ENCODE results near the gene RPS6KA1. TPM values are rescaled to one million over a fixed set of nuclear protein-coding genes. Genes with fewer than 3 reads are reported as not detected.

RPS6KA1 gene
- total and polyA plus RNA-seq, 2 donors from 2014 or later: 39.5 to 58.1 TPM

- TF ChIP-seq CTCF (IDR thresholded peaks at IDR 0.05; ENCODE audit: borderline replicate concordance, extremely low read depth, insufficient read depth): peak; percentile 37
- no peak overlapping the region for H3K27ac ChIP-seq (ENCODE audit: low read depth in 2 of 2, low read length in 2 of 2)
- peak in 4 of 5 donors; percentile 9 to 41 (median 28) for DNase-seq
- H3K27me3 ChIP-seq (ENCODE audit: control insufficient read depth, insufficient read depth, low read length): no peaks in the 10 kb centered on the region
- no peak overlapping the region for H3K9ac ChIP-seq (ENCODE audit: low read length in 3 of 3)
- H3K36me3 ChIP-seq (ENCODE audit: control insufficient read depth in 2 of 3, insufficient read depth in 3 of 3, low read length in 3 of 3): peaks cover 0 to 6% (median 5%) of the 10 kb centered on the region in 3 donors
- FAIRE-seq: no peak
- intact Hi-C loops (cut with DNase I): no loop called here
- H3K4me1 ChIP-seq (ENCODE audit: control insufficient read depth in 2 of 3, insufficient read depth in 2 of 3, low read depth in 1 of 3, low read length in 3 of 3): peaks cover 0 to 26% (median 9%) of the 10 kb centered on the region in 3 donors
- no peaks in the 10 kb centered on the region for H3K9me3 ChIP-seq (ENCODE audit: control insufficient read depth in 2 of 3, insufficient read depth in 1 of 3, low read length in 3 of 3)
- no peak overlapping the region for H3K4me3 ChIP-seq (ENCODE audit: low read length in 3 of 3)
Observed at GRCh38 chr1:26538480-26539412, 9.2 kb downstream of the RPS6KA1 start.

- H3K4me3 ChIP-seq (ENCODE audit: low read length in 3 of 3): no peak overlapping the region
- FAIRE-seq (no peak), DNase-seq (peak in 2 of 5 donors; percentile 26 to 57)
- H3K27me3 ChIP-seq (ENCODE audit: control insufficient read depth, insufficient read depth, low read length): no peaks in the 10 kb centered on the region
- H3K9ac ChIP-seq (ENCODE audit: low read length in 3 of 3): no peak overlapping the region
- intact Hi-C loops (cut with DNase I): no loop called here
- H3K9me3 ChIP-seq (ENCODE audit: control insufficient read depth in 2 of 3, insufficient read depth in 1 of 3, low read length in 3 of 3): no peaks in the 10 kb centered on the region
- no peak for TF ChIP-seq CTCF (IDR thresholded peaks at IDR 0.05; ENCODE audit: borderline replicate concordance, extremely low read depth, insufficient read depth)
- peaks cover 0 to 6% (median 5%) of the 10 kb centered on the region in 3 donors for H3K36me3 ChIP-seq (ENCODE audit: control insufficient read depth in 2 of 3, insufficient read depth in 3 of 3, low read length in 3 of 3)
- peak overlapping the region in 1 of 2 donors; percentile 72 for H3K27ac ChIP-seq (ENCODE audit: low read depth in 2 of 2, low read length in 2 of 2)
- peaks cover 0 to 20% (median 4%) of the 10 kb centered on the region in 3 donors for H3K4me1 ChIP-seq (ENCODE audit: control insufficient read depth in 2 of 3, insufficient read depth in 2 of 3, low read depth in 1 of 3, low read length in 3 of 3)
Observed at GRCh38 chr1:26539722-26540121, 10.2 kb downstream of the RPS6KA1 start.

- H3K9ac ChIP-seq (ENCODE audit: low read length in 3 of 3): no peak overlapping the region
- intact Hi-C loops (cut with DNase I): no loop called here
Observed at GRCh38 chr1:26540351-26540750, 10.8 kb downstream of the RPS6KA1 start.

More at GRCh38 chr1:26540351-26540750, 10.8 kb downstream of the RPS6KA1 start:
- H3K36me3 ChIP-seq (ENCODE audit: control insufficient read depth in 2 of 3, insufficient read depth in 3 of 3, low read length in 3 of 3): peaks cover 0 to 6% (median 5%) of the 10 kb centered on the region in 3 donors
- DNase-seq (peak in 1 of 5 donors; percentile 35), FAIRE-seq (no peak)
- peaks cover 0 to 15% (median 3%) of the 10 kb centered on the region in 3 donors for H3K4me1 ChIP-seq (ENCODE audit: control insufficient read depth in 2 of 3, insufficient read depth in 2 of 3, low read depth in 1 of 3, low read length in 3 of 3)
- H3K27ac ChIP-seq (ENCODE audit: low read depth in 2 of 2, low read length in 2 of 2): peak overlapping the region in 1 of 2 donors; percentile 72
- no peak overlapping the region for H3K4me3 ChIP-seq (ENCODE audit: low read length in 3 of 3)
- no peaks in the 10 kb centered on the region for H3K27me3 ChIP-seq (ENCODE audit: control insufficient read depth, insufficient read depth, low read length)
- no peaks in the 10 kb centered on the region for H3K9me3 ChIP-seq (ENCODE audit: control insufficient read depth in 2 of 3, insufficient read depth in 1 of 3, low read length in 3 of 3)
- no peak for TF ChIP-seq CTCF (IDR thresholded peaks at IDR 0.05; ENCODE audit: borderline replicate concordance, extremely low read depth, insufficient read depth)
